PC-9 (cell line): ENCODE measurements around the gene DPEP3. TPM values are rescaled to one million over a fixed set of nuclear protein-coding genes. Genes with fewer than 3 reads are reported as not detected.

ENCODE experiments used
- BruUV-seq: library from RNA; stranded (reverse); fragments of 400-500 nt; replicated peaks from 2 replicates; lab custom pipeline; 2021; lab: Mats Ljungman, UMichigan
- CTCF ChIA-PET: fragments of 300-600 bp; sonication (Branson Sonifier 250); formaldehyde crosslinking; loops from one replicate; lab custom pipeline; 2022; ENCODE audit warnings: antibody characterized with exemption; lab: Charles Lee
- POLR2A ChIA-PET: fragments of 300-600 bp; sonication (Branson Sonifier 250); formaldehyde crosslinking; loops from one replicate; lab custom pipeline; 2022; ENCODE audit warnings: antibody characterized with exemption; ENCODE audit not compliant: unreplicated experiment; lab: Charles Lee
- DNase-seq, 2 experiments: peaks; one replicate each; pipeline versions ENCODE4 v3.0.0 to v3.0.0-alpha.2; 2015 to 2022; ENCODE audit warnings: mixed read lengths in 1 of 2
- H2AFZ ChIP-seq: fragments of 200-600 bp; sonication (generic); 2 replicates; pipeline ENCODE4 v1.8.1; 2017; ENCODE audit warnings: antibody characterized with exemption
- H3F3A ChIP-seq: fragments of 200-600 bp; sonication (generic); 2 replicates; pipeline ENCODE4 v1.8.1; 2017; ENCODE audit warnings: antibody characterized with exemption, mild to moderate bottlenecking, low read depth; ENCODE audit not compliant: insufficient read depth
- H3K27ac ChIP-seq: fragments of 200-600 bp; sonication (generic); 2 replicates; pipeline ENCODE4 v1.6.1; 2016; ENCODE audit warnings: mixed run types
- H3K27me3 ChIP-seq: fragments of 200-600 bp; sonication (generic); 2 replicates; pipeline ENCODE4 v1.6.1; 2016; ENCODE audit warnings: low read depth, mixed run types; ENCODE audit not compliant: insufficient read depth
- H3K36me3 ChIP-seq: fragments of 200-600 bp; sonication (generic); 2 replicates; pipeline ENCODE4 v1.6.1; 2016; ENCODE audit warnings: low read depth, mixed run types
- H3K4me1 ChIP-seq: fragments of 200-600 bp; sonication (generic); replicated peaks from 2 replicates; pipeline ENCODE4 v1.6.1; 2016; ENCODE audit warnings: mixed run types; ENCODE audit not compliant: insufficient read depth
- H3K4me2 ChIP-seq: fragments of 200-600 bp; sonication (generic); 2 replicates; pipeline ENCODE4 v1.6.1; 2017; ENCODE audit warnings: mixed run types
- H3K4me3 ChIP-seq: fragments of 200-600 bp; sonication (generic); 2 replicates; pipeline ENCODE4 v1.6.1; 2016; ENCODE audit warnings: mixed run types
- H3K79me2 ChIP-seq: fragments of 200-600 bp; sonication (generic); 2 replicates; pipeline ENCODE4 v1.6.1; 2017; ENCODE audit warnings: low read depth, mixed run types
- H3K9me2 ChIP-seq: fragments of 200-600 bp; sonication (generic); 2 replicates; pipeline ENCODE4 v1.8.1; 2017; ENCODE audit warnings: mild to moderate bottlenecking; ENCODE audit not compliant: insufficient read depth
- H3K9me3 ChIP-seq: fragments of 200-600 bp; sonication (generic); 2 replicates; pipeline ENCODE4 v1.8.1; 2016; ENCODE audit warnings: low read depth; ENCODE audit not compliant: insufficient read depth
- H4K20me1 ChIP-seq: fragments of 200-600 bp; sonication (generic); 2 replicates; pipeline ENCODE4 v1.8.1; 2017; ENCODE audit not compliant: insufficient read depth
- EZH2 ChIP-seq: fragments of 200-600 bp; sonication (generic); IDR thresholded peaks from 2 replicates; pipeline ENCODE4 v1.8.0; 2017; ENCODE audit warnings: antibody characterized with exemption, low read depth
- intact Hi-C: fragments of 100-400 bp; cut with micrococcal nuclease; formaldehyde crosslinking; loops from one replicate; pipeline ENCODE4 v1.10.0; 2022; ENCODE audit not compliant: unreplicated experiment
- total RNA-seq: library from RNA; stranded (reverse); gene quantifications from 2 replicates; pipeline ENCODE4 v1.2.3, GENCODE V29; 2021
- TF ChIP-seq, protein P1 (sequence below): fragments of 200-600 bp; sonication (generic); conservative IDR thresholded peaks from 2 replicates; pipeline ENCODE4 v1.6.1; 2017; ENCODE audit warnings: mixed run types, antibody characterized with exemption, mild to moderate bottlenecking, moderate library complexity

DPEP3 gene
- total RNA-seq, 1 experiment from 2014 or later, result not detected

- BruUV-seq, result no TSS peak
- Histone ChIP-seq H3K27me3 (no peaks in the 10 kb centered on the region), H4K20me1 (no peaks in the 10 kb centered on the region), H3K27ac (no peak overlapping the region), H3K4me1 (no peaks in the 10 kb centered on the region), H3K36me3 (no peaks in the 10 kb centered on the region), H3K79me2 (no peaks in the 10 kb centered on the region), H2AFZ (no peak overlapping the region), H3F3A (no peaks in the 10 kb centered on the region), H3K9me3 (no peaks in the 10 kb centered on the region), H3K9me2 (no peaks in the 10 kb centered on the region), H3K4me2 (peak overlapping the region; percentile 58), H3K4me3 (no peak overlapping the region)
- CTCF ChIA-PET, result interaction anchor here (0.6 kb wide), 5 partner anchors 10 to 128 kb away, joined by 3 to 13 read pairs (median 6); no protein-coding TSS in a partner anchor
- peak in 1 of 2 experiments; percentile 75 for DNase-seq
- intact Hi-C loops, result loop anchor here (1.0 to 2.0 kb wide), 3 partner anchors 39 to 236 kb away; no protein-coding TSS in a partner anchor
- TF ChIP-seq, protein P1, sequence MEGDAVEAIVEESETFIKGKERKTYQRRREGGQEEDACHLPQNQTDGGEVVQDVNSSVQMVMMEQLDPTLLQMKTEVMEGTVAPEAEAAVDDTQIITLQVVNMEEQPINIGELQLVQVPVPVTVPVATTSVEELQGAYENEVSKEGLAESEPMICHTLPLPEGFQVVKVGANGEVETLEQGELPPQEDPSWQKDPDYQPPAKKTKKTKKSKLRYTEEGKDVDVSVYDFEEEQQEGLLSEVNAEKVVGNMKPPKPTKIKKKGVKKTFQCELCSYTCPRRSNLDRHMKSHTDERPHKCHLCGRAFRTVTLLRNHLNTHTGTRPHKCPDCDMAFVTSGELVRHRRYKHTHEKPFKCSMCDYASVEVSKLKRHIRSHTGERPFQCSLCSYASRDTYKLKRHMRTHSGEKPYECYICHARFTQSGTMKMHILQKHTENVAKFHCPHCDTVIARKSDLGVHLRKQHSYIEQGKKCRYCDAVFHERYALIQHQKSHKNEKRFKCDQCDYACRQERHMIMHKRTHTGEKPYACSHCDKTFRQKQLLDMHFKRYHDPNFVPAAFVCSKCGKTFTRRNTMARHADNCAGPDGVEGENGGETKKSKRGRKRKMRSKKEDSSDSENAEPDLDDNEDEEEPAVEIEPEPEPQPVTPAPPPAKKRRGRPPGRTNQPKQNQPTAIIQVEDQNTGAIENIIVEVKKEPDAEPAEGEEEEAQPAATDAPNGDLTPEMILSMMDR, result peak; percentile 94
- no peak for TF ChIP-seq EZH2
- POLR2A ChIA-PET, result no interaction called here
These were observed 13.1 kb upstream of the DPEP3 start for GRCh38 chr16:67993207-67994039.

DNA sequence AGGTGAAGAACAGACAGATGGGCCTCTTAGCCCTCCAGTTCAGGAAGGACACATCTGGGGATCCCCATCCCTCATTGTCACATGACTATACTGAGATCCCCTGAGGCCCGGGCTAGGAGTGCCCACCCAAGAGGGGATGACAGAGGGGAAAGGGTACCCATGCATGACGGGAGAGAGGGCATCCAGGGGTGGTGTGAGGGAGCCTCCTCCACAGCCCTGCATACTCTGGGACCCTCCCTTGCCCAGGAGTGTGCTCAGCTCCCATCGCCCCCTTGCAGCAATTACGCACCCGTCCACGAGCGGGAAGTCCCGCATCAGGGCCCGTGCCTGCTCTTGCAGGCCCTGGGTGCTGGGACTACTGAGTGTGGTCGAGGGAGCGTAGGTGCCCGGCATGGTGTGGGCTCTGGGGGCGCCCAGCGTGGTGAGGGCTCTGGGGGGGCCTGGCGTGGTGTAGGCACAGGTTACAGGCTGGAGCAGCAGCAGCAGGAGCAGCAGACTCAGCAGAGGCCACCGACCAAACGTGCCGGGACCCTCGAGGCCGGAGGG is 12.4 kb upstream of the DPEP3 start:
- no TSS peak for BruUV-seq
- TF ChIP-seq, protein P1, result no peak
- no peak for TF ChIP-seq EZH2
- Histone ChIP-seq H3K9me2 (no peaks in the 10 kb centered on the region), H3K79me2 (no peaks in the 10 kb centered on the region), H3K4me2 (peak overlapping the region; percentile 58), H3K27me3 (no peaks in the 10 kb centered on the region), H3F3A (no peaks in the 10 kb centered on the region), H4K20me1 (no peaks in the 10 kb centered on the region), H3K9me3 (no peaks in the 10 kb centered on the region), H3K4me3 (no peak overlapping the region), H3K4me1 (no peaks in the 10 kb centered on the region), H3K27ac (no peak overlapping the region), H2AFZ (no peak overlapping the region), H3K36me3 (no peaks in the 10 kb centered on the region)
- ChIA-PET POLR2A (no interaction called here), CTCF (no interaction called here)
- intact Hi-C loops, result loop anchor here (1.0 to 2.0 kb wide), 3 partner anchors 40 to 237 kb away; no protein-coding TSS in a partner anchor
- no peak for DNase-seq

DNA sequence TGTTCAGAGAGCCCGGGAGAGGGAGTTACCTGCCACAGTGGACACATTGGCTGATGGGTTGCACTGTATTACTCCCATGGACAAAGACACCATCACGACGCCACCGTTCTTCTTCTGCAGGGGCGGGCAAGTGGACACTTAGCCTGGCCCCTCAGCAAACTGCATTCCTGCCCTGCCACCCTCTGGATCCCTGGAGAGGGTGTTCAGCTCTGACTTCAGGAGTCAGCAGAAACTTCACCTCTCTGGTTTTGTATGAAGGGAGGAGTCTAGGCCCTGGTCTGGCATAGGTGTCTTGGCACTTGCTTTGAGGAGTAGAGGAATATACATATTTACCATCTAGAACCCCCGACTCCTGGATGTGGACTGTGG is 9.7 kb upstream of the DPEP3 start:
- DNase-seq, result no peak
- Histone ChIP-seq H3K79me2 (no peaks in the 10 kb centered on the region), H4K20me1 (no peaks in the 10 kb centered on the region), H3K27me3 (no peaks in the 10 kb centered on the region), H3K4me3 (no peak overlapping the region), H2AFZ (no peak overlapping the region), H3K36me3 (no peaks in the 10 kb centered on the region), H3K9me3 (no peaks in the 10 kb centered on the region), H3K4me2 (no peak overlapping the region), H3K27ac (no peak overlapping the region), H3K9me2 (no peaks in the 10 kb centered on the region), H3K4me1 (peaks cover 5% of the 10 kb centered on the region), H3F3A (no peaks in the 10 kb centered on the region)
- ChIA-PET CTCF (no interaction called here), POLR2A (no interaction called here)
- no peak for TF ChIP-seq EZH2
- TF ChIP-seq, protein P1, result no peak
- BruUV-seq, result no TSS peak
- intact Hi-C loops, result no loop called here
